Heart left ventricle (tissue), 16 donors: ENCODE results near the gene CHTF18. TPM values are rescaled to one million over a fixed set of nuclear protein-coding genes. Genes with fewer than 3 reads are reported as not detected.

Source experiments
- ATAC-seq, 4 donors: fragments of 200-7000 bp; cut with Tn5 transposase; one replicate each; pipeline ENCODE4 v1.9.1; 2020 to 2022; ENCODE audit warnings: moderate library complexity in 4 of 4, mild to moderate bottlenecking in 3 of 4, moderate number of reproducible peaks in 1 of 4
- DNase-seq, 5 donors: peaks; one replicate each; pipeline ENCODE4 v3.0.0-alpha.2; 2020
- H3K27ac ChIP-seq, 12 donors: fragments of 200-600 bp; sonication (generic) in 4 of 12; one replicate each; pipeline versions ENCODE4 v1.5.0 to v1.8.0; 2016 to 2022; ENCODE audit warnings: mild to moderate bottlenecking in 2 of 12
- H3K27me3 ChIP-seq, 9 donors: fragments of 200-600 bp; sonication (generic) in 2 of 9; one replicate each; pipeline versions ENCODE4 v1.5.1 to v1.8.0; 2016 to 2022; ENCODE audit warnings: mild to moderate bottlenecking in 3 of 9
- H3K36me3 ChIP-seq, 9 donors: fragments of 200-600 bp; sonication (generic) in 2 of 9; one replicate each; pipeline versions ENCODE4 v1.5.0 to v1.8.0; 2018 to 2022; ENCODE audit warnings: mild to moderate bottlenecking in 2 of 9
- H3K4me1 ChIP-seq, 12 donors: fragments of 200-600 bp; sonication (generic) in 4 of 12; one replicate each; pipeline versions ENCODE4 v1.5.0 to v1.8.0; 2016 to 2022; ENCODE audit warnings: mild to moderate bottlenecking in 3 of 12
- H3K4me3 ChIP-seq, 12 donors: fragments of 200-600 bp; sonication (generic) in 4 of 12; one replicate each; pipeline versions ENCODE4 v1.5.0 to v1.8.0; 2017 to 2022; ENCODE audit warnings: mild to moderate bottlenecking in 9 of 12, moderate library complexity in 4 of 12
- H3K9me3 ChIP-seq, 12 donors: fragments of 200-600 bp; sonication (generic) in 4 of 12; one replicate each; pipeline versions ENCODE4 v1.5.0 to v1.8.0; 2016 to 2022; ENCODE audit warnings: mild to moderate bottlenecking in 1 of 12
- POLR2A ChIP-seq, 2 donors: fragments of 450-650 bp; IDR thresholded peaks; one replicate each; pipeline ENCODE4 v1.6.1; 2017; ENCODE audit warnings: antibody characterized with exemption in 2 of 2, mild to moderate bottlenecking in 2 of 2, moderate library complexity in 2 of 2
- WGBS, 4 donors: extraction: QIAGEN DNeasy Blood & Tissue Kit in 2 of 4; methylation state at CpG; one replicate each; pipeline versions ENCODE4 v1.1.5 to v1.1.7; 2013 to 2018; 5-methylcytosine and 5-hydroxymethylcytosine counted together
- intact Hi-C, 10 donors: fragments of 100-400 bp; cut with DNase I; formaldehyde crosslinking; loops; one replicate each; pipeline versions ENCODE4 v1.11.1 to v1.14.2; 2022
- polyA plus RNA-seq, 2 donors: library from polyadenylated mRNA; stranded (reverse); fragments of 200-250 nt; gene quantifications; one replicate each; pipeline ENCODE4 v1.2.3, GENCODE V29; 2013
- total RNA-seq, 9 donors: library from RNA; depleted of rRNA in 2 of 9; stranded (reverse); fragments of >200 nt in 2 of 9; fragmentation: NEBNext Ultra II Directional in 3 of 9; extraction: Animal tissue kit (Norgen Biotek cat#: 25700) in 3 of 9; gene quantifications; one replicate each; pipeline versions ENCODE4 v1.1.0 to v1.2.4, GENCODE V29; 2016 to 2023
- TF ChIP-seq, protein P1 (sequence below), 12 donors: fragments of 200-600 bp; sonication (generic) in 4 of 12; IDR thresholded peaks; one replicate each; pipeline versions ENCODE4 v1.5.0 to v1.8.0; 2018 to 2022; ENCODE audit warnings: antibody characterized with exemption in 12 of 12, mild to moderate bottlenecking in 5 of 12
- donor health status: ischemic (EF 13 %, LVEDD 7.1; RV severe dilation, severe dysfunction).
- donor health status: healthy with polysubstance abuse.
- donor health status: DM: no; HTN: yes; CAD: no.
- donor health status: DM: no; HTN: no; CAD: no.
- donor health status: ischemic (EF 25% LVEDD 6.9; RV normal size, moderate dysfunction).
- donor health status: ischemic (EF 25% LVEDD 5.7; RV mildly dilated, moderate dysfunction).
- donor health status: healthy.
- donor health status: DM: yes; HTN: yes; CAD: no.
- donor health status: ischemic (EF 35%, LVEDD 5.7; RV mildly dilated, moderate dysfunction).
- donor health status: nonischemic (EF 11% LVEDD 7.7; RV severe dilation, severe dysfunction).
- donor health status: DM: yes; HTN: yes; CAD: no.
- donor health status: PGD.
- donor health status: ischemic (EF 29% LVEDD 5.4; RV normal size, mild dysfunction).
- donor health status: nonischemic (EF 23%, LVEDD 6.1; RV moderate dilation, normal function).

CHTF18 gene
- total and polyA plus RNA-seq, 11 donors, result 0.83 to 15.0 (median 3.9) TPM

GRCh38 chr16:797686-798085, 9.3 kb downstream of the CHTF18 start:
- Histone ChIP-seq H3K4me1 (peaks cover 0 to 9% (median 0%) of the 10 kb centered on the region in 12 donors), H3K27me3 (peaks cover 14 to 54% (median 33%) of the 10 kb centered on the region in 9 donors), H3K9me3 (no peaks in the 10 kb centered on the region), H3K4me3 (no peak overlapping the region), H3K36me3 (no peaks in the 10 kb centered on the region), H3K27ac (no peak overlapping the region)
- TF ChIP-seq POLR2A (IDR thresholded peaks at IDR 0.05), result no peak
- TF ChIP-seq, protein P1, sequence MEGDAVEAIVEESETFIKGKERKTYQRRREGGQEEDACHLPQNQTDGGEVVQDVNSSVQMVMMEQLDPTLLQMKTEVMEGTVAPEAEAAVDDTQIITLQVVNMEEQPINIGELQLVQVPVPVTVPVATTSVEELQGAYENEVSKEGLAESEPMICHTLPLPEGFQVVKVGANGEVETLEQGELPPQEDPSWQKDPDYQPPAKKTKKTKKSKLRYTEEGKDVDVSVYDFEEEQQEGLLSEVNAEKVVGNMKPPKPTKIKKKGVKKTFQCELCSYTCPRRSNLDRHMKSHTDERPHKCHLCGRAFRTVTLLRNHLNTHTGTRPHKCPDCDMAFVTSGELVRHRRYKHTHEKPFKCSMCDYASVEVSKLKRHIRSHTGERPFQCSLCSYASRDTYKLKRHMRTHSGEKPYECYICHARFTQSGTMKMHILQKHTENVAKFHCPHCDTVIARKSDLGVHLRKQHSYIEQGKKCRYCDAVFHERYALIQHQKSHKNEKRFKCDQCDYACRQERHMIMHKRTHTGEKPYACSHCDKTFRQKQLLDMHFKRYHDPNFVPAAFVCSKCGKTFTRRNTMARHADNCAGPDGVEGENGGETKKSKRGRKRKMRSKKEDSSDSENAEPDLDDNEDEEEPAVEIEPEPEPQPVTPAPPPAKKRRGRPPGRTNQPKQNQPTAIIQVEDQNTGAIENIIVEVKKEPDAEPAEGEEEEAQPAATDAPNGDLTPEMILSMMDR (IDR thresholded peaks at IDR 0.05), result no peak
- WGBS, 4 donors, result 93 to 96% (median 95%) methylated on average over 21 to 22 of the region's 22 CpGs
- DNase-seq (no peak), ATAC-seq (no peak)
- intact Hi-C loops, result no loop called here

- intact Hi-C loops, result no loop called here
- no peak for ATAC-seq
- Histone ChIP-seq H3K27me3 (peaks cover 17 to 63% (median 33%) of the 10 kb centered on the region in 9 donors), H3K9me3 (no peaks in the 10 kb centered on the region), H3K4me1 (peaks cover 0 to 9% (median 0%) of the 10 kb centered on the region in 12 donors), H3K4me3 (no peak overlapping the region), H3K36me3 (no peaks in the 10 kb centered on the region), H3K27ac (no peak overlapping the region)
- no peak for TF ChIP-seq POLR2A (IDR thresholded peaks at IDR 0.05)
- TF ChIP-seq, protein P1 (IDR thresholded peaks at IDR 0.05), result no peak
- 84 to 93% (median 91%) methylated on average over 13 to 19 of the region's 19 CpGs for WGBS, 4 donors
- DNase-seq, result peak in 1 of 5 donors; percentile 51
These were observed 10.2 kb downstream of the CHTF18 start for GRCh38 chr16:798666-799065.

- Histone ChIP-seq H3K9me3 (no peaks in the 10 kb centered on the region), H3K27me3 (peaks cover 17 to 63% (median 33%) of the 10 kb centered on the region in 9 donors), H3K4me3 (no peak overlapping the region), H3K36me3 (no peaks in the 10 kb centered on the region), H3K27ac (no peak overlapping the region), H3K4me1 (peaks cover 0 to 9% (median 0%) of the 10 kb centered on the region in 12 donors)
- WGBS, 4 donors, result 61 to 78% (median 65%) methylated on average over 15 to 22 of the region's 22 CpGs
- TF ChIP-seq, protein P1 (IDR thresholded peaks at IDR 0.05), result no peak
- no peak for TF ChIP-seq POLR2A (IDR thresholded peaks at IDR 0.05)
- intact Hi-C loops, result no loop called here
- DNase-seq, result peak in 1 of 5 donors; percentile 58
- ATAC-seq, result no peak
These were observed 10.9 kb downstream of the CHTF18 start for GRCh38 chr16:799111-799947.

DNA sequence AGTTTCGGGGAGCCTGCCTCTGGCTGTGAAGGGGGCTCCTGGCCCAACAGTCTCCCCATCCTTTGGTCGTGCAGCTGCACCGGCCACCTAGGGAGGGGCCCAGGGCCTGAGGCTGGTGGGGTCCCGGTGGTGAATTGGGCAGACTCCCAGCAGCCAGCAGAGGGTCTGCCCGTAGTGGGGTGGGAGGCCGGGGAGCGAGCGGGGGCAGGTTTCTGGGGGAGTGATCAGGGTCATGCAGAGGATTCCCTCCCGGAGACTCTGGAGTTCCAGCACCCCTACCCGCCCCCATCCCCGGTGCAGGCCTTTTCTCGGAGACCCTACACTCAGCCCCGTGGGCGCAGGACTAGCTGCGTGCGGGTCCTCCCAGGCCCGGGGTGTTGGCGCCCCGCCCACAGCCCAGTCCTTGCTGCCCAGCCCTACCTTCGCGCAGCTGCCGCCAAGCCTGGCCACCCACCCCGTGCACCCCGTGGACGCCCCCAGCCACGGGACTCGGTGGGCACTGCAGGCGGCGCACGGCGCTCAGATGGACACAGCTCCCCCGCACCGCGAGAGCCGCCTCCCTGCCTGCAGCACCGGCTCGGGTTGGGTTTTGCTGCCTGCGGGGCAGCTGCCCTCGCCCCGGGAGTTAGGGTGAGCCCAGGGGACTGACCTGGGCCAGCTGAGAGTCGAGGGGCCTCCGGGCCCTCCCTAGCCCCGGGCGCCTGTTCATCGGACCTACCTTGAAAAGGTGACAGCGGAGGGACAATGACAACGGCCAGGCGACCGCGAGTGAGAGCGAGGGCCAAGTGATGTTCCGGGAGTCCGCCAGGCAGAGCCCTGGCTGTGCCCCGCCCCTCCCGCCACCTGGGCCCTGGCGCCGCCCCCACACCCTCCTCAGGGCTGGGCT, 11.8 kb downstream of the CHTF18 start, which contains the start of gene GNG13:
TSS of gene GNG13 (minus strand) at position 787 of the 886 bp plus-strand sequence. CDS start 1,657 bp downstream, outside the sequence.
- no peak within 1 kb of the TSS for H3K4me3 ChIP-seq
- peaks cover 17 to 63% (median 33%) of the 10 kb centered on the region in 9 donors for H3K27me3 ChIP-seq
- H3K4me1 ChIP-seq, result peaks cover 0 to 9% (median 0%) of the 10 kb centered on the region in 12 donors
- H3K9me3 ChIP-seq, result no peaks in the 10 kb centered on the region
- H3K27ac ChIP-seq, result no peak within 1 kb of the TSS
- peak in 1 of 5 donors; percentile 54 for DNase-seq
- ATAC-seq, result no peak
- 2 to 13% (median 5%) methylated on average over 20 to 57 of the region's 57 CpGs for WGBS, 4 donors
- H3K36me3 ChIP-seq, result no peaks in the 10 kb centered on the region
- intact Hi-C loops, result no loop called here
- TF ChIP-seq, protein P1 (IDR thresholded peaks at IDR 0.05), result no peak
- no peak for TF ChIP-seq POLR2A (IDR thresholded peaks at IDR 0.05)
